HepG2 (cell line): ENCODE measurements around the gene LACTBL1. TPM values are rescaled to one million over a fixed set of nuclear protein-coding genes. Genes with fewer than 3 reads are reported as not detected.
A peak's percentile ranks its signal among the peaks of the same experiment; 100 is the strongest.

Experiments used
- ATAC-seq: fragments of 200-7000 bp; cut with Tn5 transposase; 3 replicates; pipeline ENCODE4 v1.9.1; 2020; ENCODE audit warnings: mild to moderate bottlenecking, moderate library complexity
- BruUV-seq: library from RNA; stranded (reverse); fragments of 400-500 nt; replicated peaks from 2 replicates; lab custom pipeline; 2021; lab: Mats Ljungman, UMichigan
- CTCF ChIA-PET: fragments of 300-600 bp; formaldehyde crosslinking; extraction: SDS; loops from one replicate; lab custom pipeline; 2021; ENCODE audit warnings: low total read pairs, inconsistent platforms, low intra/inter-chr PET ratio; lab: Yijun Ruan, JAX
- POLR2A ChIA-PET: fragments of 350-600 bp; sonication (Branson Sonifier 250); formaldehyde crosslinking; loops from one replicate; lab custom pipeline; 2020; ENCODE audit warnings: antibody characterized with exemption, inconsistent platforms; lab: Yijun Ruan, JAX
- DNase-seq: peaks from one replicate; pipeline ENCODE4 v3.0.0-alpha.2; 2015; ENCODE audit warnings: low spot score
- FAIRE-seq: peaks from 3 replicates; lab custom pipeline; 2011; peaks lifted over from hg19 to GRCh38; lab: Jason Lieb, UNC
- H2AFZ ChIP-seq: one replicate; pipeline ENCODE4 v1.6.1; 2011; ENCODE audit warnings: low read length, inconsistent platforms
- H3K27ac ChIP-seq: fragments of 300-600 bp; 3 replicates; pipeline ENCODE4 v1.8.0; 2011; ENCODE audit warnings: mixed run types, mild to moderate bottlenecking, mixed read lengths, low read length, inconsistent platforms; ENCODE audit not compliant: insufficient read depth; ENCODE audit errors: extremely low read length
- H3K27me3 ChIP-seq, 2 experiments: fragments of 200-600 bp in 1 of 2; 2 replicates in 1 of 2; 3 replicates in 1 of 2; pipeline versions ENCODE4 v1.6.0 to v1.8.0; 2011; ENCODE audit warnings: low read length in 2 of 2, mild to moderate bottlenecking in 2 of 2, moderate library complexity in 2 of 2, inconsistent platforms in 1 of 2; ENCODE audit not compliant: insufficient read depth in 2 of 2, control insufficient read depth in 1 of 2
- H3K36me3 ChIP-seq, 2 experiments: fragments of 200-600 bp in 1 of 2; replicated peaks in 1 of 2; 2 replicates in 1 of 2; 3 replicates in 1 of 2; pipeline versions ENCODE4 v1.5.1 to v1.8.0; 2011; ENCODE audit warnings: low read length in 2 of 2, inconsistent platforms in 1 of 2; ENCODE audit not compliant: insufficient read depth in 2 of 2, control insufficient read depth in 1 of 2
- H3K4me1 ChIP-seq: 2 replicates; pipeline ENCODE4 v1.5.1; 2012; ENCODE audit warnings: low read length, inconsistent platforms; ENCODE audit not compliant: insufficient read depth
- H3K4me2 ChIP-seq: 2 replicates; pipeline ENCODE4 v1.6.0; 2011; ENCODE audit warnings: low read depth, low read length, inconsistent platforms
- H3K4me3 ChIP-seq, 3 experiments: fragments of 200-600 bp in 1 of 3; sonication (generic), shearing (Covaris generic) in 1 of 3; replicated peaks in 1 of 3; 2 replicates each; pipeline ENCODE4 v1.5.1; 2011 to 2016; ENCODE audit warnings: low read length in 3 of 3, inconsistent platforms in 2 of 3, low read depth in 2 of 3, mild to moderate bottlenecking in 2 of 3, control low read depth in 1 of 3, mixed read lengths in 1 of 3; ENCODE audit not compliant: insufficient read depth in 1 of 3
- H3K79me2 ChIP-seq: one replicate; pipeline ENCODE4 v1.6.1; 2011; ENCODE audit warnings: low read length, inconsistent platforms; ENCODE audit not compliant: insufficient read depth
- H3K9ac ChIP-seq: 2 replicates; pipeline ENCODE4 v1.6.0; 2011; ENCODE audit warnings: mild to moderate bottlenecking, low read depth, low read length, inconsistent platforms; ENCODE audit not compliant: insufficient read depth
- H3K9me3 ChIP-seq: 2 replicates; pipeline ENCODE4 v1.5.1; 2012; ENCODE audit warnings: mild to moderate bottlenecking, low read length
- H4K20me1 ChIP-seq: 2 replicates; pipeline ENCODE4 v1.6.0; 2011; ENCODE audit warnings: inconsistent platforms, mild to moderate bottlenecking, low read length, moderate library complexity; ENCODE audit not compliant: insufficient read depth
- ATM ChIP-seq: fragments of 450-650 bp; IDR thresholded peaks from 2 replicates; pipeline ENCODE4 v1.7.1; 2017; ENCODE audit warnings: mild to moderate bottlenecking, borderline replicate concordance
- HMGA1 ChIP-seq: sonication (generic); formaldehyde crosslinking; conservative IDR thresholded peaks from 2 replicates; pipeline ENCODE4 v1.4.0; 2020; ENCODE audit warnings: missing genetic modification reagents
- HNF4A ChIP-seq: sonication (generic); formaldehyde crosslinking; IDR thresholded peaks from 2 replicates; pipeline ENCODE4 v1.4.0; 2020; ENCODE audit warnings: missing genetic modification reagents
- HNF4G ChIP-seq, 2 experiments: sonication (generic) in 1 of 2; formaldehyde crosslinking in 1 of 2; IDR thresholded peaks; 2 replicates each; pipeline versions ENCODE4 v1.4.0 to v1.6.1; 2011 to 2020; ENCODE audit warnings: borderline replicate concordance in 2 of 2, low read depth in 2 of 2, mild to moderate bottlenecking in 2 of 2, low read length in 1 of 2, missing genetic modification reagents in 1 of 2, moderate library complexity in 1 of 2
- NCOR1 ChIP-seq: fragments of 200-600 bp; sonication (generic); IDR thresholded peaks from 2 replicates; pipeline ENCODE4 v1.7.0; 2017; ENCODE audit warnings: antibody characterized with exemption, low read length, borderline replicate concordance
- NFYC ChIP-seq: IDR thresholded peaks from 2 replicates; pipeline ENCODE4 v1.6.1; 2016; ENCODE audit warnings: missing genetic modification reagents, missing compliant biosample characterization
- RBFOX2 ChIP-seq: fragments of 200-400 bp; formaldehyde crosslinking; IDR thresholded peaks from 2 replicates; pipeline ENCODE4 v1.6.1; 2017; ENCODE audit warnings: low read depth, mild to moderate bottlenecking, low read length
- SNAI1 ChIP-seq: sonication (generic); formaldehyde crosslinking; IDR thresholded peaks from 2 replicates; pipeline ENCODE4 v1.5.0; 2020; ENCODE audit warnings: mild to moderate bottlenecking, missing genetic modification reagents, borderline replicate concordance
- TAF1 ChIP-seq: sonication (generic); formaldehyde crosslinking; IDR thresholded peaks from 2 replicates; pipeline ENCODE4 v1.4.0; 2020; ENCODE audit warnings: missing genetic modification reagents
- ZBTB38 ChIP-seq: sonication (generic); formaldehyde crosslinking; IDR thresholded peaks from 2 replicates; pipeline ENCODE4 v1.5.1; 2020; ENCODE audit warnings: mild to moderate bottlenecking, missing genetic modification reagents
- ZEB1 ChIP-seq: IDR thresholded peaks from 2 replicates; pipeline ENCODE4 v1.6.1; 2012; ENCODE audit warnings: mild to moderate bottlenecking, low read depth, inconsistent platforms; ENCODE audit not compliant: insufficient replicate concordance
- ZNF549 ChIP-seq: sonication (generic); formaldehyde crosslinking; IDR thresholded peaks from 2 replicates; pipeline ENCODE4 v1.5.0; 2020; ENCODE audit warnings: missing genetic modification reagents
- ZNF550 ChIP-seq: sonication (generic); formaldehyde crosslinking; IDR thresholded peaks from 2 replicates; pipeline ENCODE4 v1.4.0; 2020; ENCODE audit warnings: mild to moderate bottlenecking, missing genetic modification reagents, borderline replicate concordance
- WGBS: methylation state at CpG from one replicate; pipeline ENCODE4 v1.1.6; 2017; ENCODE audit warnings: low lambda C conversion rate; 5-methylcytosine and 5-hydroxymethylcytosine counted together
- in situ Hi-C: cut with HindIII; loops from 2 replicates; pipeline ENCODE4 v1.10.0; 2017; ENCODE audit warnings: low pct_unique_long_range_greater_than_20kb; ENCODE audit not compliant: extremely low pct_ligation_motif_present
- intact Hi-C: fragments of 100-400 bp; cut with micrococcal nuclease; formaldehyde crosslinking; loops from one replicate; pipeline ENCODE4 v1.10.0; 2022; ENCODE audit not compliant: unreplicated experiment
- polyA plus RNA-seq, 8 experiments: library from polyadenylated mRNA; depleted of rRNA in 3 of 8; stranded (reverse) in 7 of 8; unstranded in 1 of 8; fragments of >200 nt; fragmentation: Illumina TruSeq in 4 of 8; extraction: Trizol in 4 of 8; gene quantifications; 2 replicates each; pipeline versions ENCODE4 v1.2.1 to v1.2.3, GENCODE V29; 2011 to 2016; ENCODE audit warnings: low read depth in 4 of 8, missing spikeins in 1 of 8, mixed read lengths in 1 of 8; ENCODE audit not compliant: insufficient read depth in 1 of 8
- total RNA-seq, 5 experiments: library from RNA; depleted of rRNA; stranded (reverse); fragments of >200 nt; fragmentation: Illumina TruSeq; extraction: Trizol; gene quantifications; 2 replicates each; pipeline ENCODE4 v1.2.3, GENCODE V29; 2016; ENCODE audit warnings: low read depth in 1 of 5
- TF ChIP-seq, protein P1 (sequence below): IDR thresholded peaks from 2 replicates; pipeline ENCODE4 v1.6.1; 2018; ENCODE audit warnings: missing genetic modification reagents

The LACTBL1 gene
- total and polyA plus RNA-seq, 2 of the 13 experiments (the other 11 are each of a cell fraction or from before 2014, with no cell fraction given), result 0.12 to 1.3 TPM

DNA sequence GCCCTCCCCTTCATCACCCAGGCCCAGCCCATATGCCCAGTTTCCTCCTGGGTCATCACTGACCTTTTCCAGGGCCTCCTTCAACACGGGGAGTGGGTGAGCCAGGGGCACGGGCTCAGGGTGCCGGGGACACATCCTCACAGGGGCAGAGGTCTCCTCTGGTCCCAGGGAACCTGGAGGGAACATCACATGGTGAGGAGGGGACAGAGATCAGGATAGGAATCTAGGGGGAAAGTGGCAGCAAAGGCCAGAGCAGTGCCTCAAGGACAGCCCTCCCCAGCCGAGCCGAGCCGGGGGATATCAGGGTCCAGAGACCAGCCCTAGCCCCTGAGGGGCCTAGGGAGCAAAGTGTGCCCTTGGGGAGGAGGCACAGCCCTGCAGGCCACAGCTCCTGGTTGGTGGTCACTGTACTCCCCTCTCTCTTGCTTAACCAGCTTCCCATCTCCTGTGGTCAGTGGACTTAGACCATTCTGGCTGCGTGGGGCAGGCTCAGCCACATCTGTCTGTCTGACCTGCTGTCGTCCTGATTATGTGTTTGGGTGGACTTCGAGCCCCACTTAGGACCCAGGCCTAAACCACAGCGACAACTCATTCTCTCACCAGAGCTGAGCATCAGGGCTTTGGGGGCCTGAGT lies 9.5 kb downstream of the LACTBL1 start (continued):
- TF ChIP-seq RBFOX2 (no peak), NFYC (no peak)

DNA sequence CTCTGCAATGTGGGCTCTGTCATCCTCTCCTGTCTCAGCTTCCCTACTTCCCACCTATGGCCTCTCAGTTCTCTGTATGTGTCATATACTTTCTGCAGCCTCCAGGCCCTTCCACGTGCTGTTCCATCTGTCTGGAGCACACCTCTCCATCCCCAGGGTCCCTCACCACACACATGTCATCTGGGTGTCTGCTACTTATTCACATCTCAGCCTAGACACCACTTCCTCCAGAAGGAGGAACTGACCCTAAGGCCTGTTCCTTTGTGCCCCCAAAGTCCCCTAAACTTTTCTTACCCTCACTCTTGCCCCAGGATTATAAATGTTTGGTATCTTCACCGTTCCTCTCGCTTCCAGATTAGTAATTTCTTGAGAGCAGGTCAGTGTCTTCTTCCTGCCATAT lies 10.1 kb downstream of the LACTBL1 start:
- no peaks in the 10 kb centered on the region for H3K79me2 ChIP-seq
- H3K36me3 ChIP-seq, result no peaks in the 10 kb centered on the region
- peaks cover 8% of the 10 kb centered on the region for H3K9me3 ChIP-seq
- TF ChIP-seq SNAI1 (CRISPR knock-in tag) (peak; percentile 7; the same call in 1 of the 2 replicates), HMGA1 (CRISPR knock-in tag) (no peak)
- peak overlapping the region; percentile 45; the same call in 1 of the 2 replicates for H3K9ac ChIP-seq
- H3K4me2 ChIP-seq, result peak overlapping the region; percentile 79
- WGBS, result 62% methylated on average over 3 of the region's 3 CpGs
- BruUV-seq, result no TSS peak
- in situ Hi-C loops, result no loop called here
- no peak for FAIRE-seq
- H3K27ac ChIP-seq, result peak overlapping the region; percentile 81
- no peak for ATAC-seq
- ChIA-PET CTCF (no interaction called here), POLR2A (no interaction called here)
- no peaks in the 10 kb centered on the region for H4K20me1 ChIP-seq
- no peak for DNase-seq
- no peaks in the 10 kb centered on the region for H3K27me3 ChIP-seq
- H2AFZ ChIP-seq, result no peak overlapping the region
- H3K4me3 ChIP-seq, result peak overlapping the region in 1 of 3 experiments; percentile 62; a peak in 1 of 6 replicates
- H3K4me1 ChIP-seq, result peaks cover 43% of the 10 kb centered on the region
- intact Hi-C loops, result no loop called here

DNA sequence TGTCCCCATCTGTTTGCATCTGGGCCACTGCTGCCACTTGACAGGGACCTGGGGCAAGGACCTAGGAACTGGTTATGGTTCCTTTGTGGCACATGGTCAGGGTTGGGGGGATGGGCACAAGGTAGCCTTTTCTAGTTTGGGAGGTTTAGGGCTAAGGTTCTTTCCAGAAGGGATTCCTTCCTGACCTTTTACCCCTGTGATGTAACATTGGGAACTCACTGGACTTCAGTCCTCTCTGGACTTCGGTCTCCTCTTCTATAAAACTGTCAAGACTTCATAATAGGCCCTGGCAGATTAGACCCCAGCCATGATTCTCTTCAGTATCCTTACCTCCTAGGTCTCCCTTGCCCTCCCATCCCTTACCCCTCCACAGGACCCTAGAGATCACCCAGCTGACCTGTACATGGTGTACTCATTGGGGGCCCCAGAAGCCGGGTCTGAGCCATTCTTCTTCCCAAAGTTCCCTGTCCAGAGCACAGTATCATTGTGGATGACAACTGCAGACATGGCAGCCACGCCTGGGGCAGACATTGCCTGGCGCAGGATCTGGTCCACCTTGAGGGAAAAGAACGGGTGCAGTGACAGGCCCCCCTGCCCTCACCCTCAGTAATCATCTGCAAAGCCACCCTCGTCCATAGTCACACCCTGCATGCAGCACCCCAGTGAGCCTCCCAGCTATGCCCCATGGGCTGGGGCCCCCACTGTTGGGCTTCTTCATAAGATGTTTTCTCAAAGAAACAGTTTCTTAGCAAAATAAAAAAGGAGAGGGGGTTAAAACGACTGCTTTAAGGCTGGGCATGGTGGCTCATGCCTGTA lies 12.9 kb downstream of the LACTBL1 start:
- H4K20me1 ChIP-seq, result no peaks in the 10 kb centered on the region
- CTCF ChIA-PET, result no interaction called here
- no peaks in the 10 kb centered on the region for H3K27me3 ChIP-seq
- BruUV-seq, result no TSS peak
- no peak overlapping the region for H3K9ac ChIP-seq
- H3K9me3 ChIP-seq, result no peaks in the 10 kb centered on the region
- peak overlapping the region; percentile 48 for H3K27ac ChIP-seq
- H2AFZ ChIP-seq, result no peak overlapping the region
- WGBS, result 55% methylated on average over 4 of the region's 7 CpGs
- no peak overlapping the region for H3K4me3 ChIP-seq
- no peak for FAIRE-seq
- DNase-seq, result no peak
- H3K4me1 ChIP-seq, result peaks cover 43% of the 10 kb centered on the region
- POLR2A ChIA-PET, result no interaction called here
- H3K36me3 ChIP-seq, result no peaks in the 10 kb centered on the region
- ATAC-seq, result no peak
- intact Hi-C loops (no loop called here), in situ Hi-C loops (no loop called here)
- H3K79me2 ChIP-seq, result no peaks in the 10 kb centered on the region
- H3K4me2 ChIP-seq, result no peak overlapping the region
- TF ChIP-seq ZBTB38 (CRISPR knock-in tag) (no peak), ATM (no peak), HNF4G (IDR thresholded peaks at IDR 0.05; ENCODE audit: borderline replicate concordance, low read depth, low read length) (peak; percentile 70), HNF4G (CRISPR knock-in tag; IDR thresholded peaks at IDR 0.05; ENCODE audit: borderline replicate concordance, low read depth) (no peak), NCOR1 (peak; percentile 28; the same call in 1 of the 2 replicates), HNF4A (peak; percentile 49), ZNF549 (CRISPR knock-in tag) (no peak), ZEB1 (no peak), TAF1 (CRISPR knock-in tag) (no peak), ZNF550 (CRISPR knock-in tag) (no peak)
- TF ChIP-seq, protein P1, sequence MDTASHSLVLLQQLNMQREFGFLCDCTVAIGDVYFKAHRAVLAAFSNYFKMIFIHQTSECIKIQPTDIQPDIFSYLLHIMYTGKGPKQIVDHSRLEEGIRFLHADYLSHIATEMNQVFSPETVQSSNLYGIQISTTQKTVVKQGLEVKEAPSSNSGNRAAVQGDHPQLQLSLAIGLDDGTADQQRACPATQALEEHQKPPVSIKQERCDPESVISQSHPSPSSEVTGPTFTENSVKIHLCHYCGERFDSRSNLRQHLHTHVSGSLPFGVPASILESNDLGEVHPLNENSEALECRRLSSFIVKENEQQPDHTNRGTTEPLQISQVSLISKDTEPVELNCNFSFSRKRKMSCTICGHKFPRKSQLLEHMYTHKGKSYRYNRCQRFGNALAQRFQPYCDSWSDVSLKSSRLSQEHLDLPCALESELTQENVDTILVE (CRISPR knock-in tag), result no peak
